ENCODE results near the gene STXBP6.
"Not testable (repeated sequence)": the region's sequence is repeated elsewhere in the genome, so short reads cannot be mapped to it uniquely, and the experiment has no call there.

Gene STXBP6

DNA sequence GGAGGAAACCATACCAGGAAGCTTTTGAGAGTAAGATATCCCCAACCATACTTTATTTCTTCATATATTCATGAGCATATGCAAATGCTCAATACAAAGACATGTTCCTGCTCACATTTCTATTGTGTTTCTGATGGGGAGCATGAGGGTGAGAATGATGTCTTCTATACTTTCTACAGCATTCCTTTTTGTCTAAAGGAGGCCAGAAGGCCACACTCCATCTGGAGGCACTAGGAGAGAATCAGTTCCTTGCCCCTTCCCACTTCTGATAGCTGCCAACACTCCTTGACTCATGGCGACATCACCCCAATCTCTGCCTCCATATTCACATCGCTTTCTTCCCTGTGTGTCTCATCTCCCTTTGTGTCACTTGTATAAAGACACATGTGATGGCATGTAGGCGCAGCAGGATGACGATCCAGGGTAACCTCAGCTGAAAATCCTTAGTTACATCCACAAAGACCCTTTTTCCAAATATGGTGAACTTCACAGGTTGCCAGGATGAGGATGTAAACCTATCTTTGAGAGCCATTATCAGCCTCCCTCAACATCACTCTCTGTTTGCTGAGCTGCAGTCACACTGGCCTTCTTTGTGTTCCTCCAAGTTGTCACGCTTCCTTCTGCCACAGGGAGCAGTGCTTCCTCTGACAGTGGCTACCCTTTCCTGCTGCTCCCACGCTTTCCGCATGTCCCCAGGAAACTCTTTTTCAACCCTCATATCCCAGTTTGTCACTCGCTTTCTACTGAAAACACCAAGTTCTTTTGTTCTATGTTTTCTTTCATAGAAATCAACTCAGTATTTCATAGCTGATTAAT lies 96.9 kb downstream of the STXBP6 start:
- no peak for DNase-seq

DNA sequence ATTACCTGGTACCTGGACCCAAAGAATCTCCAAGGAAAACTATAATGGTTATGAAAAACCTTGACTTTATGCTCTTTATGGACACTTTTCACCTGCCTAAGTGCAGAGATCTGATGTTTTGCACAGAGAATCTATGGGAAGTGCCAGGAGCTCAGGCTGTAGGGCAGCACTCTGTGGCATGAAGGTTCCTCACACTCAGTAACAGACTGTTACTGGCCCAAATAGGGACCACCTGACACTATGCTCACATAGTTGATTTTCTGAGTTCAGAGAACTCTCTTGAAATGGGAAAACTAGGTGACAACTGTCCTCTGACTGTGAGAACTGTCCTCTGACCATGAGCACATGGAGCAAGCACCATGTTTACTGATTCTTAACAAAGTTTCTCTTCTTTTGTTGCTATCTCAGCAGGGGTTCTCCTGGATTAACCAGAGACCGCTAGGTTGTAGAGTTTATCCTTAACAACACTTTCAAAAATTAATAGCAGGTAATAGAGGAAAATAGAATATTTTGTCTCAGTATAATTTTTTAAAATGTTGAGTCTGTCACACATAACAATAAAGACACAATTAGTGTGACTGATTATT lies 101.6 kb downstream of the STXBP6 start:
- DNase-seq = no peak

DNA sequence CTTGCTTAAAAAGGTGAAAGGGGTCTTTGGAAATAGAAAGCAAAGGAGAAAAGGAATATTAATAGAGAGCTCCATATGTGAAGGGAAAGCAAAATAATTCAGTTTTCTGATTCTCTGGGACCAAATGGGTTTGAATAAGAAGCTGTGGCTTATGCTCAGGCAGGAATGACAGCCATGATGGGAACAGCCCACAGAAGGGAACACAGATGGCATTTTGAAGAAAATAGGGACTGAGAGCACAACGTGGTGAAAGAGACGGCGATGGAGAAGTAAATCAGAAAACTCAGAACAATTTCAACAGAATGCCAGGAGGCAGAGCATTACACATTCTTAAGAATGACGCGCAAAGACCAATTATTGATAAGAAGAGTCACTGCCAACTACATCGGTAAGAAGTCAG lies 102.8 kb downstream of the STXBP6 start:
- DNase-seq = no peak

DNA sequence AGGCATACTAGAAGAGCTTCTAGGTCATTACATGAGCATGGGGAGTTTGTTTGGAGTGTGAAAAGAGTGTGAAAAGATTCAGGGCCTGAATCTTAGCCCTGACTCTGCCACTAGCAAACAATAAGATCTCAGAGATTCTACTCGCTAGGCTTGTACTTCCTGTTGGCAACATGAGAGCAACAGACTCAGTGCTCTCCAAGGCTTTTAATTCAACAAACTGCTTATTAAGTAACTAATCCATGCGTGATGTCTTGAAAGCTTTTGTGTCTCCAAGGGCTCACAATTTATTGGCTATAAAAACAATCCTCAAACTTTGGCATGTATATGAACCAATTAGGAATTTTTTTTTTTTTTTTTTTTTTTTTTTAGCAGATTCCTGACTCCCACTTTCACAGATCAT lies 105.1 kb downstream of the STXBP6 start:
- peak; percentile 35 for DNase-seq

DNA sequence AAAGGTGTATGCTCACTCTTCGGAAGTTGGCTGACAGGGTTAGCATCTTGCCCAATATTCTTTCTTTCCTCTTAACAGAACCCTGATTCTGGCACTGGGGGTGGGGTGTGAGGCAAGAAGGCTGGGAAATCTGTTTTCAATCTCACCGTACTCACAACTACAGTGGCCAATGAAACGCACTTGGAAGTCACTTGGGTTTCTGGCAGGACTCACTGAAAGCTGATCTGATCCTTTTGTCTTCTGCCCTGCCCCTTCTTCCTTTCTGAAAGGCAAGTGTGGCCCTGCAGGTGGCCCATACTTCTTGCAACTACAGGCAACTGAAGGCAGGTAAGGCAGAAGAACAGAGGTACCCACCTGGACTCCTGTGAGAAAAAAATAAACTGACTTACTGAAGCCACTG lies 106.9 kb downstream of the STXBP6 start:
- DNase-seq = peak; percentile 77

DNA sequence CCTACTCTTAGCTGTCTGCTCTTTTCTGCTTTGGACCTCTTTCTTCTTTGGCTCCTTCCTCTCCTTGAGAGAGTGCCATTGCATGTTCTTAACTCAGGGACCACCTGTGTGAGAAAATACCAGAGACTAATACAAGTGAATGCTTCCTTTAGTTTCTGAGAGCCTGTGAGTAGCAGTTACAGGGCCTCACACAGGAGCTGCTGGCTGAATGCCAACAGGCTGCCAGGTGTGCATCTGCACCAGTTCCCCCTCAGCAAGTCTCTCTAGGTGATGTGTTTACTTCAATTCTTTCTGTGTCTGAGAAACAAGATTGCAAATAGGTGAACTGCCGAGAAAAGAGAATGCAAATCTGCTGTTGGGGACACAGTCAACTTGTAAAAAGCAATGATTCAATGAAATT lies 108.2 kb downstream of the STXBP6 start:
- peak; percentile 84 for DNase-seq

DNA sequence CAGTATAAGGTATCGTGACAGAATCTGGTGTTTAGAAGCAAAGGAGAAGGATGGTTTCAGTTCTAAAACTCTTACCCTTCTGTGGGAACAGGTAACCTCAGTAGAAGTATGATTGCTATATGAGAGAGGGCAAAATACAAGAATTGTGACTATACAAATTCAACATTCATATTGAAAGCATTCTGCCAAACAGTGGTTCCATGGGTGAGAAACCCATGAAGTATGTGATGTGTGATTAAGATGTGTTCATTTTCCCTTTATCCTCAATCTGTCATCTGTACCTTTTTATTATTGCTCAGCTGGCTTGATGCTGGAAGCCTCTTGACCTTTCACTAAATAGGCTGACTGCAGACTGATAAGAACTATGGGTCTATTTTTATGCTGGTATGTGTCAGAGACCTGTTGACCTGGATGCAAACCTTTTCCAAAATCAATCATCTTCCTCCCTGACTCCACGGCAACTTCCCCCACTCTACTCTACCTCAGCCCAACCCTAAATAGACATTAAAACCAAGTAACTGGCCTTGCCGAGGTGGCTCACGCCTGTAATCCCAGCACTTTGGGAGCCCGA lies 109.6 kb downstream of the STXBP6 start:
- DNase-seq = no peak

DNA sequence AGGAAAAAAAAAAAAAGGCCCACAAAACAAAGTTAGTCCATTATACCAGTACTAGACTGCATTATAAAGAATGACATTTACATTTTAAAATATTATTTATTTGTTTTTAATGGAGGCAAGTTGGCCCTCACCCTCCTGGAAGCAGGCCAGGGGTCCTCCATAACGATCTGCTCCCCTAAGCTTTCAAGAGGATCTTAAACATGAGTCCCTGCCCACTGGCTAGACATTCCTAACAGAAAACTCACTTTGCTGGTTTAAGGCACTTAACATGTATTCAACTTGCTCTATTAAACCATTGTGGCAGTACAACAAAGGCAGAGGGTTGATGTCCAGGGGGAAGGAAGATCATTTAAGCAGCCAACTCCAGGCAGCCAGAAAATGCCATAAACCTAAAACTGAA lies 111.4 kb downstream of the STXBP6 start:
- no peak for DNase-seq

DNA sequence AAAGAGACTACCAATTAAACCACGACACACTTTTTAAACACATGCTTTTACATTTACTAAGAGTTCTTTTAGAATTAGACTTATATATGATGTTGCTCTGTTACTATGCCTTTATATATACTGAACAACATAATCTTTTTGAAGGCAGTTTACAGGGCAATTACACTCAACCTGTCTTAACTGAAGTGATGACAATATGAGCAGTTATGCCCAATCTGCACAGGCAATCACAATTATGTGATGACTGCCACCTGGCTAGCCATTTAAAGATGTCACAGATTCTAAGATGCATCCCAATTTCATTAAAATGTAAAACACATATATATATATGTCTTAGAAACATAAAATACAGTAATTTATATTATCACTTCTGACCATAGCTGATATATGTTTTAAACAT lies 112.6 kb downstream of the STXBP6 start:
- DNase-seq = no peak

DNA sequence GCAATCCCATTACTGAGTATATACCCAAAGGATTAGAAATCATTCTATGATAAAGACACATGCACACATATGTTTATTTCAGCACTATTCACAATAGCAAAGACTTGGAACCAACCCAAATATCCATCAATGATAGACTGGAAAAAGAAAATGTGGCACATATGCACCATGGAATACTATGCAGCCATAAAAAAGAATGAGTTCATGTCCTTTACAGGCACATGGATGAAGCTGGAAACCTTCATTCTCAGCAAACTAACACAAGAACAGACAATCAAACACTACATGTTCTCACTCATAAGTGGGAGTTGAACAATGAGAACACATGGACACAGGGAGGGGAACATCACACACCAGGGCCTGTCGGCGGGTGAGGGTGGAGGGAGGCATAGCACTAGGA lies 113.2 kb downstream of the STXBP6 start:
- DNase-seq = not testable (repeated sequence)

DNA sequence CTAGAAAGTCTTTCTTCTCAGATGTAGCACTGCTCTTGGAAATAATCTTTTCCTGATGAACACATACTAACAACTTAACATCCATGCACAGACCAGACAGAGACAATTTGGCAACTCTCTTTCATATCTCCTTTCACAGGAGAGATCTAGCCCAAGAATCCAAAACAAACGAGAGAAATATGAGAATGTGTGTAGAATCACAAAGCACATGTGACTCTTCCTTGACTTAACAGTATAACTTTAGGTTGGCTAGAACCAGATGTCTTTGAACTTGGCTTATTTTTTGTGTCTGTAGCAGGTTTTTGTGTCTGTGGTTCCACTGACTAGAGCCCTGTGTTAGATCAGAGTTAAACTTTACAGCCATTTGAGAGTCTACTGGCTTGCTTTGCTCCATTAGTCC lies 114.2 kb downstream of the STXBP6 start:
- no peak for DNase-seq

DNA sequence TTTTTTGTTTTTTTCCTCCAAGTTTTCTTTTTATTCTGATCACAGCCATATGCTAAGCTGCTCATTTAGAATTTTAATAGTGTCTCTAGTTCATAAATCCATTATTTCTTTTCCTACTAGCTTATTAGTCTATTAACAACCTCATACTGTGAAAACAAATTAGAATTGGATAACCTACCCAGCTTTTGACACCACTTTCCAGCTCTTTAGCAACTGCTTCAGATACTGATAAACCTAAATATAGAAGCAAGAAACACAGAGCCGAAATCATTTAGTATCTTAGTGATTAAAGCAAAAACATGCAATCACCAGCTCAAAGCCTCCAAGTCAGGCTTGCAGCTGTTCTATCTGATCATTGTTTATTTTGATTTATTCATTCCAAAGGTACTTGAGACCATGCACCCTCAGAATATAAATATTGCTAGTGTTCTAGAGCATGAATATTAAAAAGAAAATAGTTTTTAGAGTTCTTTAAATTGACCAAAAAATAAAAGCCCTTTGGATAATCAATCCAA lies 121.5 kb downstream of the STXBP6 start:
- DNase-seq = no peak

DNA sequence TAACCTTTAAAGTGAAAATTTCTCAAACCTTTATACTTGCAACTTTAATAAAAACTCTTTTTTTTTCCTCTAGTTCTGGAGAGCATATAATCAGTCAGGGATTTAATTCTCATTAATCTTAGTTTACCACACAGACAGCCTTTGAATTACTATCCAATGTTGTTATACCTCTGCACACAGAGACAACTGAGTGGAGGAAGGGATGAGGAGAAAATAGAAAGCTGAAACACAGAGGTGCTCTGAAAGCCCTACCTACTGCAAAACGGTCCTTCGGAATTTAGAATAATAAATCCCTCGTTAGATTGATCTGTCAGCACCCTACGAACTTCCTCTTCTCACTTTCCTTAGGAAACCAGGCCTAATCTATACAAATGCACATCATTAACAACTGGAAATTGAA lies 122.1 kb downstream of the STXBP6 start:
- no peak for DNase-seq

DNA sequence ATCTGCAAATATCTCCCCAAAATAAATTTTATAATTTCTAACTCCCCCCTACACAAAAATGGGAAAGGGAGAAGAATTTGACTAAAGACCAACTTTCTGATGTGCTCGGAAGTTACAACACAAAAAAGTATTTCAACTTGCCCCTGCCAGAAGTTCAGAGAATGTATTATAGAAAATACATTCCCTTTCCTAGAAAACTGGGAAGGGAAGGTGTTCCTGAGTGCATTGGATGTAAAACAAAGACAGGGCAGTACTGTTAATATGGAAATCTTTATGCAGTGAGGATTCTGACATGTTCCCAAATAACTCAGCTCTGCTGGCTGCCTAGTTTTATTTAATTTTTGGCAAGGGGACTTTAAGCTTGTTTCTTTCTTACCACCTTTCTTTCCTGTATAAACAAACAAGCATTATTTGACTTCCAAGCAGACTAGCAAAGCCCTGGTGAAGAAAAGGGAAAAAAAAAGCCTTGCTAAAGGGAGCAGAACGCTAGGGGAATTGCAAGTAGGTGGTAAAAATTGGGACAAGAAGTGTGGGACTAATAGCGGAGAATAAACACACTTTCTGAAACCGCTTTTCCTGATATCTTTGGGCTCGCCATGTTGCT lies 124.1 kb downstream of the STXBP6 start:
- DNase-seq = no peak

DNA sequence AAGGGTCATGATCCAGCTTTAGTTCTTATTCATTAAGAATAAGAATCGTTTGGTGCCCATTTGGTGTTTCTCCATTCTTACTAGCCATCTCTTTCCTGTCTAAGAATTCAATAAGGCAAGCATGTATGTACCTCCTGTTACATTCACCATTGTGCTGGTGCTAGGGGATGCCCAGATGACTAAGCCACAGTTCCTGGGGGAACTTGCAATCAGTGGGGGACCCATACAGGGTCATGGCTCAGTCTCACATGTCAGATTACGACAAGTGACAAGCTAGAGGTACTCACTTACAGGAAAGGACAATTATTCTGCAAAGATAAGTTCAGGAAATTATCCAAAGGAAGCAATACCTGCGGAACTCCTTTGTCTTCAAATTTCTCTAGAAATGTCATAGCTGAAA lies 125.4 kb downstream of the STXBP6 start:
- no peak for DNase-seq

DNA sequence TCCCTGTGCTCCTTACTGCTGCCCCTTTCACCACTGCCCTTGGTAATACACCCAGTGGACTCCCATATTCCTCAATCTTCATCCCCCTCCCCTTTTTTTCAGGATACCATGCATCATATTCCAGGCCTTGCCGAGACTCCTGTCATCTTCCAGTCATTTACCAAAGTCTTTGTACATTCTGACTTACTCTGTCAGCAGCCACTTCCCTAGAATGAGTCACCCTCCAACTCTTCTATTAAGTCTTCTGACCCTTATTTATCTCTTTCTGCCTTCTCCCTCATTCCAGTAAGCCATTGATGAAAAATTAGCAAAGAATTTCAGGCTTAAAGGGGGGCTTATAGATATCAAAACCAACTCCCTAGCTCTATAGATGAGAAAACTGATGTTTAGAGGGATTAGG lies 128.0 kb downstream of the STXBP6 start:
- no peak for DNase-seq

DNA sequence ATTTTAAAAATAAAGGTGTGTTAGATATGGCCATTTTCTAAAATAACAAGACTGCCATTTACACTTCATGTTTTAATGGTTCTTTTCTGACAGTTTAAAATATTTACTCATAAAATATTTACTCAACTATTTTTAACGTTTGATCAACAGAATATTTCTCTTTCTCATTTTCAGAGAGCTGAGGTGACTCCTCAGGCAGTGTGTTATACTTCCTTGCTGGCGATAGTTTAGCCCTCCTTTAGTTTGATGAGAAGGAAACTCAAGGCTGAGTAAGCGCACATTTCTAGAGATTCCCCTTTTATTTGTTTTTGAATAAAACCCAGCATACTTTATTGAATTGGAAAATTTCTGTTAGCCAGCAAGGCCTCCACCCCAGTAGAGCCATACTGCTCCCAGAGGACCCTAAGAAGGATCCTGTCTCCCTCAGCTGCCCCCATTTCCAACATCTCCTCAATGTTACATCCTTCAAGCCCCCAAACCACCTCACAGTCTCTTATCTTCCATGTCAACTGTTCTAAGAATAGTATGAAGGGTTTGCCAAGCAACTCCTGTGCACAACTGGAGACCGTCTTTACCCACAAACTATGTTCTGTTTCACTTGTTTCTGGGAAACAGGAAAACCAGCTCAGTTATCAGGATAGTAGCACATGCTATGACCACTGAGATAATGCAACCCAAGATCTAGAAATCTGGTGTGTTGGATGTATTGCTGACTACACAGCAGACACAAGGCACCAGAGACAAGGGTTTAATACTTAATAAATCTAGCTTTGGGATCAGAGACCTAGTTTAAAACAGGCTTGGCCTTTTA lies 129.5 kb downstream of the STXBP6 start:
- no peak for DNase-seq

DNA sequence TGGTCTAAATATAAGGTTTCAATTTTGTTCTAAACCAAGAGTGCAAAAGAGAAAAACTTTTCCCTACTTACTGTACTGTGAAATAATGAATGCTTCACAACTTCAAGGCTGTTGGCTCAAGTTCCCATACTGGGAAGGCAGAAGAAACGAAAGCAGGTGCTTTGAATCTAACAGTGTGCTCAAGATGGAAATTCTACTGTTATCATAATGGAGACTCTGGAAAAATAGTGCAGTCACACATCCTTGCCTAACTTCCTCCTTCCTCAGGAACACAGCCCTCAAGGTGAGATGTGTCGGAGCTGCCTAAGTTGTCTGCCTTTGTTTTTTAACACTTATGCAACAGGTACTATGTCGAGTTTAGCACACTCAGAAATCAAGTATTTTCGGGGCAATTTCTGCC lies 131.1 kb downstream of the STXBP6 start:
- DNase-seq = no peak

DNA sequence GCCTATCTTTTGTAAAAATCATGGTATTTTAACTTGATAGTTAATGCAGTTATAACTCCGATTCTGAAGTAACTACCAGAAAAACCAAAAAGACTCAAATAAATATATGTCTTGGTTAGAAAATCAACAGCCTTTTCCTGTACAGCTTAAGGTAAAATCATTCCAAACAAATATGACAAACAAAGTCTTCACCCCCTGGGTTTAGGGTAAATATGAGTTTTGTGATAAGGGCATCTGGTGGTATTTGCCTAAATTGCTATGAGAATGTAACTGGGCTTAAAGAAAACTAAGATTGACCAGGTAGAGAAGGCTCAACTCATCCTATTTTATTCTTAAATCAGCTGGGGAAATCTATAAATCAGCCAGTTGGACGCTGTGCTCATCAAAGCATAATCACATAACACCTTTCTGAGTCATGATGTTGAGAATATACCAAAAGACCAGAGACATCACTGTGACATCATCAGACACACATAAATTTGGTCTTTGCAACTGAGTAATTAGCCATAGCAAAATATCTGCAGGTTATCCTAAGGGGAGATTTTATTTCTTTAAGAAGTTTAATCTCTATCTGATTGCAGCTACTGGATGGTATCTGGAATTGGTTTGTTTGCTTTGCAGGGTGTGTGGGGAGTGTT lies 133.9 kb downstream of the STXBP6 start:
- no peak for DNase-seq

DNA sequence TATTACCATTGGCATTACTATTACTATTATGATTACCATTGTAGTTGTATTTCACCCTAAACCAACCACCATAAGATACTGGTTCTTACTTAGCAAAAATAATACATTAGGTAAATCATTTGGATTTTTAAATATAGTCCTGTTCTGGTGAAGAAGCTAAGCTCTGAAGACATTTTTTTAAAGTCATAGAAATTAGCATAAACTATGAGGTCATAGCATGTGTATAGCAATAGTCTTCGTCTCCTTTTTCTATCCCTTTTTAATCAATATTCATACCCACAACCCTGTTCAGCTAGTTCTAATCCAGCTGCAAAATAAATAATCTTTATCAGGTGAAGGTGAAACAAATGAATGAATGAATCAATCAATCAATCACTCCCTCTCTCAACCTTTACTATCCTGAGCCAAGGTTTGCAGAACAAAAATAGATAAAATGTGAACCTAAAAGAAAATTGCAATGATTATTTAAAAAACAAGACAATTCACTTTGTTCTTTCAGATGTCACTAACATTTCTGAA lies 134.5 kb downstream of the STXBP6 start:
- no peak for DNase-seq

DNA sequence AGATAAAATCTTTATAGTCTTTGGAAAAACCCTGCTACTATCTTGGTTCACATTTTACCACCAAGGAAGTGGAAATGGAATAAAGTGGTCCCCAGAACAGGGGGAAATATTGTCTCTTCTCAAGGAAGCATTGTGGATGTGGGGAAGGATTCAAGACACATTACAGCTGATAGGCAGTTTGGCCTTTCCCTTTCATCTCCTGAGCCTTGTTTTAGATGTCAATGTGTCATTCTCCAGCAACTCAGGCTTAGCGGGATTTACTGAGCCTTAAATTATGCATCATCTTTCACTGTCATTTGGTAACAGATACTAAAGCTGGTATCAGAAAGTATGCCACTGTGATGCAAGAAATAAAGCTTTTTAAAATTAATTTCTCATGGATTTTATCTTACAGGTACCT lies 136.2 kb downstream of the STXBP6 start:
- DNase-seq = no peak

DNA sequence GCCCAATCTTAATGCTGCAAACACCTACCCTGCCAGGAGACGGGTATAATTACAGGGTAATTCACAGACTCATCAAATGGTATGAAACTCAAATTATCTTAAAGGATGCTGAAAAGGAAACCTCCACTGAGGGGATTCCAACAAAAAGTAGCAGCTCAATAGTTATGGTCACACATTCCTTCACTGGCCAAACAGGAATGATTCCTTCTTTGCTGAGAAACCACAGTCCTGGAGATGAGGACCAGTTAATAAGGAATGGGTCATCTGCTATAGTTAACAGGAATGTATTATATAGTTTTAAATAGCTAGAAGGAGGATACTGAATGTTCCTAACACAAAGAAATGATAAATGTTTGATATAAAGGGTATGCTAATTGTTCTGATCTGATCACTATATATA lies 136.9 kb downstream of the STXBP6 start:
- no peak for DNase-seq
